ENCODE measurements around the gene CDK5RAP1.
"Not testable (repeated sequence)": the region's sequence is repeated elsewhere in the genome, so short reads cannot be mapped to it uniquely, and the experiment has no call there.

CDK5RAP1 gene

GRCh38 chr20:33399924-33400323 lies 1.4 kb downstream of the CDK5RAP1 start:
- no peak for DNase-seq
- H3K27me3 ChIP-seq (ENCODE audit: insufficient read depth, low read length, poor library complexity) = no peaks in the 10 kb centered on the region

GRCh38 chr20:33394718-33395117 lies 6.6 kb downstream of the CDK5RAP1 start:
- Histone ChIP-seq H2BK120ac (ENCODE audit: low read depth, low read length) (no peak overlapping the region), H3K79me1 (ENCODE audit: low read length) (peaks cover 12% of the 10 kb centered on the region), H2BK5ac (ENCODE audit: low read length) (no peak overlapping the region), H3K4me2 (ENCODE audit: low read length) (no peak overlapping the region), H4K8ac (ENCODE audit: low read depth, low read length) (no peak overlapping the region), H3K27ac (ENCODE audit: low read depth, low read length) (no peak overlapping the region), H3K36me3 (ENCODE audit: control insufficient read depth, insufficient read depth, low read length) (peaks cover 2% of the 10 kb centered on the region), H3K4me3 (ENCODE audit: low read length) (no peak overlapping the region), H3K4me1 (ENCODE audit: control insufficient read depth, low read depth, low read length) (no peaks in the 10 kb centered on the region), H3K18ac (ENCODE audit: low read length) (no peak overlapping the region), H2BK15ac (replicated peaks; ENCODE audit: low read depth) (no peak overlapping the region), H3K56ac (ENCODE audit: low read length) (no peak overlapping the region), H2AK5ac (ENCODE audit: low read length) (no peak overlapping the region), H3K79me2 (ENCODE audit: control insufficient read depth, insufficient read depth, low read length) (peaks cover 17% of the 10 kb centered on the region), H3K9ac (ENCODE audit: low read length) (no peak overlapping the region), H4K5ac (ENCODE audit: low read length) (no peak overlapping the region), H3K4ac (ENCODE audit: low read depth, low read length) (no peak overlapping the region), H3K27me3 (ENCODE audit: insufficient read depth, low read length, poor library complexity) (no peaks in the 10 kb centered on the region), H3K23ac (ENCODE audit: low read length) (no peak overlapping the region)
- WGBS (ENCODE audit: extremely low coverage, insufficient coverage, low lambda C conversion rate) = 100% methylated on average over 1 of the region's 4 CpGs
- no peak for DNase-seq

More at GRCh38 chr20:33399924-33400323, 1.4 kb downstream of the CDK5RAP1 start:
- H2AK5ac ChIP-seq (ENCODE audit: low read length) = no peak overlapping the region
- no peak overlapping the region for H3K18ac ChIP-seq (ENCODE audit: low read length)
- peaks cover 3% of the 10 kb centered on the region for H3K4me1 ChIP-seq (ENCODE audit: control insufficient read depth, low read depth, low read length)
- WGBS (ENCODE audit: extremely low coverage, insufficient coverage, low lambda C conversion rate) = no CpG with 5 or more reads among the region's 6 CpGs
- no peak overlapping the region for H2BK120ac ChIP-seq (ENCODE audit: low read depth, low read length)
- no peaks in the 10 kb centered on the region for H3K36me3 ChIP-seq (ENCODE audit: control insufficient read depth, insufficient read depth, low read length)
- H4K8ac ChIP-seq (ENCODE audit: low read depth, low read length) = no peak overlapping the region
- no peak overlapping the region for H4K5ac ChIP-seq (ENCODE audit: low read length)
- no peak overlapping the region for H2BK5ac ChIP-seq (ENCODE audit: low read length)
- peak overlapping the region; percentile 9 for H3K9ac ChIP-seq (ENCODE audit: low read length)
- no peak overlapping the region for H3K4me3 ChIP-seq (ENCODE audit: low read length)
- peaks cover 17% of the 10 kb centered on the region for H3K79me1 ChIP-seq (ENCODE audit: low read length)
- peaks cover 29% of the 10 kb centered on the region for H3K79me2 ChIP-seq (ENCODE audit: control insufficient read depth, insufficient read depth, low read length)
- no peak overlapping the region for H2BK15ac ChIP-seq (replicated peaks; ENCODE audit: low read depth)
- no peak overlapping the region for H3K4ac ChIP-seq (ENCODE audit: low read depth, low read length)
- peak overlapping the region; percentile 22 for H3K4me2 ChIP-seq (ENCODE audit: low read length)
- H3K23ac ChIP-seq (ENCODE audit: low read length) = no peak overlapping the region
- H3K27ac ChIP-seq (ENCODE audit: low read depth, low read length) = no peak overlapping the region
- H3K56ac ChIP-seq (ENCODE audit: low read length) = no peak overlapping the region

- Histone ChIP-seq H3K27me3 (ENCODE audit: insufficient read depth, low read length, poor library complexity) (no peaks in the 10 kb centered on the region), H2BK15ac (replicated peaks; ENCODE audit: low read depth) (no peak overlapping the region), H3K18ac (ENCODE audit: low read length) (no peak overlapping the region), H3K56ac (ENCODE audit: low read length) (no peak overlapping the region), H2BK120ac (ENCODE audit: low read depth, low read length) (no peak overlapping the region), H3K79me2 (ENCODE audit: control insufficient read depth, insufficient read depth, low read length) (peaks cover 10% of the 10 kb centered on the region), H3K9ac (ENCODE audit: low read length) (no peak overlapping the region), H3K4me1 (ENCODE audit: control insufficient read depth, low read depth, low read length) (no peaks in the 10 kb centered on the region), H3K4me2 (ENCODE audit: low read length) (no peak overlapping the region), H4K5ac (ENCODE audit: low read length) (no peak overlapping the region), H2BK5ac (ENCODE audit: low read length) (no peak overlapping the region), H3K36me3 (ENCODE audit: control insufficient read depth, insufficient read depth, low read length) (peaks cover 2% of the 10 kb centered on the region), H4K8ac (ENCODE audit: low read depth, low read length) (no peak overlapping the region), H3K4me3 (ENCODE audit: low read length) (no peak overlapping the region), H3K27ac (ENCODE audit: low read depth, low read length) (no peak overlapping the region), H3K4ac (ENCODE audit: low read depth, low read length) (no peak overlapping the region), H3K79me1 (ENCODE audit: low read length) (peaks cover 7% of the 10 kb centered on the region), H2AK5ac (ENCODE audit: low read length) (no peak overlapping the region), H3K23ac (ENCODE audit: low read length) (no peak overlapping the region)
- DNase-seq = no peak
- WGBS (ENCODE audit: extremely low coverage, insufficient coverage, low lambda C conversion rate) = no CpG with 5 or more reads among the region's 4 CpGs
Measured at GRCh38 chr20:33393609-33394008, 7.7 kb downstream of the CDK5RAP1 start.

- no peak overlapping the region for H2BK120ac ChIP-seq (ENCODE audit: low read depth, low read length)
- no peak overlapping the region for H3K4me3 ChIP-seq (ENCODE audit: low read length)
- H3K36me3 ChIP-seq (ENCODE audit: control insufficient read depth, insufficient read depth, low read length) = peaks cover 3% of the 10 kb centered on the region
- no peak overlapping the region for H2BK15ac ChIP-seq (replicated peaks; ENCODE audit: low read depth)
- H3K27ac ChIP-seq (ENCODE audit: low read depth, low read length) = no peak overlapping the region
- no peak overlapping the region for H3K56ac ChIP-seq (ENCODE audit: low read length)
- H3K9ac ChIP-seq (ENCODE audit: low read length) = no peak overlapping the region
- no CpG with 5 or more reads among the region's 9 CpGs for WGBS (ENCODE audit: extremely low coverage, insufficient coverage, low lambda C conversion rate)
- peaks cover 5% of the 10 kb centered on the region for H3K79me2 ChIP-seq (ENCODE audit: control insufficient read depth, insufficient read depth, low read length)
- H2BK5ac ChIP-seq (ENCODE audit: low read length) = no peak overlapping the region
- H3K4me1 ChIP-seq (ENCODE audit: control insufficient read depth, low read depth, low read length) = no peaks in the 10 kb centered on the region
- no peak overlapping the region for H3K23ac ChIP-seq (ENCODE audit: low read length)
- no peak overlapping the region for H4K8ac ChIP-seq (ENCODE audit: low read depth, low read length)
- H3K27me3 ChIP-seq (ENCODE audit: insufficient read depth, low read length, poor library complexity) = no peaks in the 10 kb centered on the region
- DNase-seq = peak; percentile 54
- H3K4ac ChIP-seq (ENCODE audit: low read depth, low read length) = no peak overlapping the region
- no peak overlapping the region for H3K18ac ChIP-seq (ENCODE audit: low read length)
- H3K4me2 ChIP-seq (ENCODE audit: low read length) = no peak overlapping the region
- H4K5ac ChIP-seq (ENCODE audit: low read length) = no peak overlapping the region
- peaks cover 2% of the 10 kb centered on the region for H3K79me1 ChIP-seq (ENCODE audit: low read length)
- H2AK5ac ChIP-seq (ENCODE audit: low read length) = no peak overlapping the region
Measured at GRCh38 chr20:33391722-33392415, 9.4 kb downstream of the CDK5RAP1 start.

GRCh38 chr20:33389326-33389725 lies 12.0 kb downstream of the CDK5RAP1 start:
- not testable (repeated sequence) for H3K9ac ChIP-seq (ENCODE audit: low read length); H3K4me1 ChIP-seq (ENCODE audit: control insufficient read depth, low read depth, low read length); H3K4me3 ChIP-seq (ENCODE audit: low read length); H3K79me2 ChIP-seq (ENCODE audit: control insufficient read depth, insufficient read depth, low read length); H3K4me2 ChIP-seq (ENCODE audit: low read length); H3K27me3 ChIP-seq (ENCODE audit: insufficient read depth, low read length, poor library complexity); H3K79me1 ChIP-seq (ENCODE audit: low read length); H2AK5ac ChIP-seq (ENCODE audit: low read length); H3K36me3 ChIP-seq (ENCODE audit: control insufficient read depth, insufficient read depth, low read length); H3K18ac ChIP-seq (ENCODE audit: low read length); H3K56ac ChIP-seq (ENCODE audit: low read length); H2BK5ac ChIP-seq (ENCODE audit: low read length); H4K8ac ChIP-seq (ENCODE audit: low read depth, low read length); DNase-seq; H2BK15ac ChIP-seq (replicated peaks; ENCODE audit: low read depth); H4K5ac ChIP-seq (ENCODE audit: low read length); H2BK120ac ChIP-seq (ENCODE audit: low read depth, low read length); H3K4ac ChIP-seq (ENCODE audit: low read depth, low read length); H3K23ac ChIP-seq (ENCODE audit: low read length); H3K27ac ChIP-seq (ENCODE audit: low read depth, low read length)
- no CpG with 5 or more reads among the region's 36 CpGs for whole genome bisulfite sequencing (ENCODE audit: extremely low coverage, insufficient coverage, low lambda C conversion rate)

- H3K27ac ChIP-seq (ENCODE audit: low read depth, low read length) = no peak overlapping the region
Measured at GRCh38 chr20:33388268-33388667, 13.1 kb downstream of the CDK5RAP1 start.

More at GRCh38 chr20:33388268-33388667, 13.1 kb downstream of the CDK5RAP1 start:
- H3K4me1 ChIP-seq (ENCODE audit: control insufficient read depth, low read depth, low read length) = no peaks in the 10 kb centered on the region
- H3K4me2 ChIP-seq (ENCODE audit: low read length) = no peak overlapping the region
- no peak overlapping the region for H3K23ac ChIP-seq (ENCODE audit: low read length)
- no peak overlapping the region for H2BK120ac ChIP-seq (ENCODE audit: low read depth, low read length)
- no CpG with 5 or more reads among the region's 3 CpGs for WGBS (ENCODE audit: extremely low coverage, insufficient coverage, low lambda C conversion rate)
- no peak overlapping the region for H3K18ac ChIP-seq (ENCODE audit: low read length)
- no peak for DNase-seq
- no peaks in the 10 kb centered on the region for H3K27me3 ChIP-seq (ENCODE audit: insufficient read depth, low read length, poor library complexity)
- no peak overlapping the region for H3K4ac ChIP-seq (ENCODE audit: low read depth, low read length)
- H3K9ac ChIP-seq (ENCODE audit: low read length) = no peak overlapping the region
- H2BK5ac ChIP-seq (ENCODE audit: low read length) = no peak overlapping the region
- no peak overlapping the region for H2AK5ac ChIP-seq (ENCODE audit: low read length)
- no peak overlapping the region for H4K5ac ChIP-seq (ENCODE audit: low read length)
- peaks cover 7% of the 10 kb centered on the region for H3K36me3 ChIP-seq (ENCODE audit: control insufficient read depth, insufficient read depth, low read length)
- no peak overlapping the region for H4K8ac ChIP-seq (ENCODE audit: low read depth, low read length)
- no peak overlapping the region for H3K56ac ChIP-seq (ENCODE audit: low read length)
- no peaks in the 10 kb centered on the region for H3K79me1 ChIP-seq (ENCODE audit: low read length)
- H3K79me2 ChIP-seq (ENCODE audit: control insufficient read depth, insufficient read depth, low read length) = no peaks in the 10 kb centered on the region
- no peak overlapping the region for H2BK15ac ChIP-seq (replicated peaks; ENCODE audit: low read depth)
- no peak overlapping the region for H3K4me3 ChIP-seq (ENCODE audit: low read length)

Measured in mesendoderm (in vitro differentiated cells).